A549 treated with Hydrocortisone at 1 μM for 4 hours (cell line): Measurements from ENCODE around the gene SLC11A2. TPM values are rescaled to one million over a fixed set of nuclear protein-coding genes. Genes with fewer than 3 reads are reported as not detected.

ENCODE experiments used
- total RNA-seq: library from RNA; stranded (reverse); fragments of 200-300 nt; extraction: Qiagen RNA extraction; gene quantifications from 5 replicates; pipeline ENCODE4 v1.2.3, GENCODE V29; 2022

Gene SLC11A2
- 16.7 to 25.9 TPM (median 20.6 TPM) in 5 replicates for total RNA-seq

DNA sequence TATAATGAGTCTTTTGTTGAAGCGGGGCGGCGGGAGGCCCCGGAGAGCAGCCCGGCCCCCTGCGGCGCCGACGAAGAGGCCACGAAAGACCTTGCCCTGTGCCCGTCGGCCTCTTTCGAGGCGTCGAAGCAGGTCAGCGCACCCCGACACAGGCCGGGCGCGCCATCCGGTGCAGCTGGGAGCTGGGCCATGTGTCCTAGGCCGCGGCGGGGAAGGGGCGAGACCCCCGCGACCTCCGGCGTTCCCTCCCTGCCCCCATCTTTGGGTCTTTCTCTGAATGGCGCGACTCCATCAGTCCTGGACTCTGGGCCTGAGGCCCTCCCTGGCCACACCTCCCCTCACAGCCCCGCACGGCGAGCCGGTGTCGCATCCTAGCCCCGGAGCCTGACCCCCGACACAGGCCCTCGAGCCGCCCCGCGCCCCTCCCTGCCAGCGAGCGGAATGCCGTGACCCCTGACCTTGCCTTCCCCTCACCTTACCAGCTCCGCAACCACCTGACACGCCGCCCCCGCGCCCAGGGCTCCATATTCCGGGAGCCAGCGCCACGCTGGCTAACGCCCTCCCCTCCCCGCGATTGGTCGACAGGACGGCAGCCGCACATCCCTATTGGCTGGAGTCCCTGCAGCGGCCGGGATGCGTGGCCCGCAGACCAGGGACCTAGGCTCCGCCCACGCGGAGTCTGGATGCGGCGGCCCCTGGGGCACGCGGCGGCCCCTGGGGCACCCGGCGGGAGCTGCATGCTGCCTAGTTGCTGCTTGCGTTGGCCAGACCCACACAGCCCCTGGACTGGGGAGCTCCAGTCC lies at the start of gene SLC11A2:
Gene SLC11A2 (minus strand): TSS at position 549 of the 803 bp plus-strand sequence. CDS start 15,656 bp downstream, outside the sequence.

DNA sequence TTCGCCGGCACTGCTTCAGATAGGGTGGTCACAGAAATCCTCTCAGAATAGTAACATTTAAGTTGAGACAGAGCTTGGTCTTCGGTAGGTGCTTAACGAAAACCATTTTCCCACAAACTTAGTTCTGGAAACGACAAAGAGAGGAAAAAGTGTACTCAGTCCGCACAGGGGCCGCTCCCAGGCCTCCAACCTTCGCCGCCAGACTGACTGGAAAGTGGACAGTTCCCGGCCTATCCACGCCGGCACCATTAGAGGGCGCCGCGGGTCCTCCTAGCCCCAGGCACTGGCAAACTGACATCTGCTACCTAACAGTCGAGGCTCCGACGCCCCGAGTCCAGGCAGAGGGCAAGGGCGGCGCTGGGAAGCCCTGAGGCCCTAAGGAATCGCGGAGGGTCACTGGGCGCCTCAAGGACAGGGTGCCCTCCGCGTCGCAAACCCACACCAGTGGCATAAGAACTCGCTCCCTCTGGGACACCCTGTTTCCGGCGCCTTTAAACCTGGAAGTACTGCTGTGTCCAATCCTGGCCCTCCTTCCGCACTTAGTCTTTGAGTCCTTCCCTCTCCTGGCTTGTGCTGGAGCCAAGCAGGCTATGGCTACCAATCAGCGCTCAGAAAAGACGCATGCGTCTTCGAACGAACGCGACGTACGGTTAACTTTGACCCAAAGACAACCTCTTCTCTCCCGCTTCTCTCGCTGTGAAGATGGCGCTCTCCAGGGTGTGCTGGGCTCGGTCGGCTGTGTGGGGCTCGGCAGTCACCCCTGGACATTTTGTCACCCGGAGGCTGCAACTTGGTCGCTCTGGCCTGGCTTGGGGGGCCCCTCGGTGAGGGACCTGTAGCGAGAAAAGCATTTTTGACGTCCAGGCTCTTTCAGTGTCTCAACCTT lies 21.7 kb upstream of the SLC11A2 start, which contains the start of gene LETMD1:
Gene LETMD1 (plus strand): TSS at position 673 of the 886 bp plus-strand sequence. CDS start 30 bp downstream, at position 703.

DNA sequence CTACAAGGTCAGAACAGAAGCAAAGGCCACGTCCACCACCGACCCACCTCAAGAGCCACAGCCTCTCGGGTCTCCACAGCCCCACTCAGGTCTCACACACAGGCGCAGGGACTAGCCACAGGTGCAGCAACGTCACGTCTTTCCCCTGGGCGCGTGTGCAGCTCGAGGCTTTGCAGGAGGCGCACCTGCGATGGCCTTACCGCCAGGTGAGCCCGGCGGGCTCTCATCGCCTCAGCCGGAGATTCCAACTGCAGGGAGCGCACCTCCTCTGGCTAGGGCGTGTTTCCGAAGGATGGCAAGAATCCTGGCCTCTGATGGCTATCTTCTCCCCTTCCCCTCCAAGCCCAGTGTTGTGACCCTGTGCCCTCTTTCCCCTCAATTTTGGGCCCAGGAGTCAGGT lies 73.7 kb downstream of the SLC11A2 start, which contains the start of gene HIGD1C:
Gene HIGD1C (plus strand): TSS at position 35 of the 400 bp plus-strand sequence. CDS start 1,455 bp downstream, outside the sequence.

Other genes starting within 250 kb of the SLC11A2 start
- gene TMPRSS12, start 183.5 kb downstream of the SLC11A2 start, total RNA-seq = not detected in 5 replicates
- not detected in 5 replicates for gene HIGD1C, start 73.8 kb downstream of the SLC11A2 start, total RNA-seq
- gene LETMD1, start 21.9 kb upstream of the SLC11A2 start, total RNA-seq = 22.0 to 29.0 TPM (median 24.4 TPM) in 5 replicates
- gene CSRNP2, start 57.2 kb upstream of the SLC11A2 start, total RNA-seq = 11.6 to 14.7 TPM (median 13.6 TPM) in 5 replicates
- gene TFCP2, start 146.8 kb upstream of the SLC11A2 start, total RNA-seq = 16.2 to 21.9 TPM (median 19.0 TPM) in 5 replicates
- gene POU6F1, start 191.7 kb upstream of the SLC11A2 start, total RNA-seq = 0.91 to 2.2 TPM (median 1.3 TPM) in 5 replicates
- gene DAZAP2, start 212.4 kb upstream of the SLC11A2 start, total RNA-seq = 307 to 375 TPM (median 314 TPM) in 5 replicates
- 21.5 to 28.4 TPM (median 27.2 TPM) in 5 replicates for gene SMAGP, start 244.0 kb upstream of the SLC11A2 start, total RNA-seq